Osteoblast (primary cell): ENCODE measurements around the gene TGM1. TPM values are rescaled to one million over a fixed set of nuclear protein-coding genes. Genes with fewer than 3 reads are reported as not detected.
"Not testable (repeated sequence)": the region's sequence is repeated elsewhere in the genome, so short reads cannot be mapped to it uniquely, and the experiment has no call there.

Experiments
- DNase-seq: peaks from one replicate; pipeline ENCODE4 v3.0.0; 2011; ENCODE audit warnings: low spot score, mixed read lengths; ENCODE audit not compliant: insufficient read length; ENCODE audit errors: missing footprints
- H2AFZ ChIP-seq: 2 replicates; pipeline ENCODE4 v1.6.0; 2011; ENCODE audit warnings: mild to moderate bottlenecking, low read length
- H3K27ac ChIP-seq: 2 replicates; pipeline ENCODE4 v1.5.1; 2011; ENCODE audit warnings: mild to moderate bottlenecking, low read depth, low read length, moderate library complexity
- H3K27me3 ChIP-seq: 2 replicates; pipeline ENCODE4 v1.6.0; 2012; ENCODE audit warnings: mild to moderate bottlenecking, control low read depth, inconsistent platforms, low read length, moderate library complexity; ENCODE audit not compliant: insufficient read depth
- H3K36me3 ChIP-seq: 2 replicates; pipeline ENCODE4 v1.5.1; 2011; ENCODE audit warnings: mild to moderate bottlenecking, low read length, control low read depth, moderate library complexity; ENCODE audit not compliant: insufficient read depth
- H3K4me1 ChIP-seq: 2 replicates; pipeline ENCODE4 v1.5.1; 2011; ENCODE audit warnings: mild to moderate bottlenecking, low read length, control low read depth, moderate library complexity; ENCODE audit not compliant: insufficient read depth
- H3K4me2 ChIP-seq: 2 replicates; pipeline ENCODE4 v1.6.0; 2011; ENCODE audit warnings: mild to moderate bottlenecking, low read length; ENCODE audit not compliant: insufficient read depth
- H3K4me3 ChIP-seq: fragments of 200-600 bp; sonication (generic); 3 replicates; pipeline ENCODE4 v1.5.1; 2012; ENCODE audit warnings: mild to moderate bottlenecking, low read length, inconsistent platforms; ENCODE audit not compliant: insufficient read depth
- H3K79me2 ChIP-seq: 2 replicates; pipeline ENCODE4 v1.6.0; 2012; ENCODE audit warnings: mild to moderate bottlenecking, low read length, control low read depth, inconsistent platforms; ENCODE audit not compliant: insufficient read depth
- H3K9me3 ChIP-seq: 2 replicates; pipeline ENCODE4 v1.5.1; 2011; ENCODE audit warnings: low read depth, low read length, control low read depth
- H4K20me1 ChIP-seq: 2 replicates; pipeline ENCODE4 v1.6.0; 2012; ENCODE audit warnings: mild to moderate bottlenecking, low read length, control low read depth; ENCODE audit not compliant: insufficient read depth
- total RNA-seq: library from RNA; depleted of rRNA; stranded (reverse); fragments of >200 nt; gene quantifications from 2 replicates; pipeline ENCODE4 v1.2.3, GENCODE V29; 2012
- TF ChIP-seq, protein P1 (sequence below): IDR thresholded peaks from 2 replicates; pipeline ENCODE4 v1.5.1; 2011; ENCODE audit warnings: mild to moderate bottlenecking, low read depth, low read length, moderate library complexity; ENCODE audit errors: extremely low read depth

TGM1 gene
- total RNA-seq, 1 donor: 0.36 TPM

DNA sequence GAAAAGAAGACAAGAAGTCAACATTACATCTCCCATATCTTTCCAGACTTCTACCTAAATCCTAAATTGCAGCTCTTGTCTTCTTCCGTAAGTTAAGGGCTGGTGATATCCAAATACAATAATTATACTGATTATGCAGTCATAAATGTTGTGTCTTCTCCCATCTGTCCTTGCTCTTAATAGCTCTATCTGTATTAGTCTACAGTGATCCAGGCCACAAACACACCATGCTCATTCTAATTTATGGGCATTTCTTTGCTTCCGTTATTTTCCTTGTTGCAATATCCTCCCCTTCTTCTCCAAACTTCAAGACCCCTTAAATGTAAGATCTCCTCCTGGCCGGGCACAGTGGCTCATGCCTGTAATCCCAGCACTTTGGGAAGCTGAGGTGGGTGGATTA lies 43.5 kb downstream of the TGM1 start:
- Histone ChIP-seq H3K27ac (no peak overlapping the region), H3K4me2 (no peak overlapping the region)

GRCh38 chr14:24219080-24219479 lies 43.9 kb downstream of the TGM1 start:
- no peak for DNase-seq
- peaks cover 57% of the 10 kb centered on the region for H3K79me2 ChIP-seq
- TF ChIP-seq, protein P1, sequence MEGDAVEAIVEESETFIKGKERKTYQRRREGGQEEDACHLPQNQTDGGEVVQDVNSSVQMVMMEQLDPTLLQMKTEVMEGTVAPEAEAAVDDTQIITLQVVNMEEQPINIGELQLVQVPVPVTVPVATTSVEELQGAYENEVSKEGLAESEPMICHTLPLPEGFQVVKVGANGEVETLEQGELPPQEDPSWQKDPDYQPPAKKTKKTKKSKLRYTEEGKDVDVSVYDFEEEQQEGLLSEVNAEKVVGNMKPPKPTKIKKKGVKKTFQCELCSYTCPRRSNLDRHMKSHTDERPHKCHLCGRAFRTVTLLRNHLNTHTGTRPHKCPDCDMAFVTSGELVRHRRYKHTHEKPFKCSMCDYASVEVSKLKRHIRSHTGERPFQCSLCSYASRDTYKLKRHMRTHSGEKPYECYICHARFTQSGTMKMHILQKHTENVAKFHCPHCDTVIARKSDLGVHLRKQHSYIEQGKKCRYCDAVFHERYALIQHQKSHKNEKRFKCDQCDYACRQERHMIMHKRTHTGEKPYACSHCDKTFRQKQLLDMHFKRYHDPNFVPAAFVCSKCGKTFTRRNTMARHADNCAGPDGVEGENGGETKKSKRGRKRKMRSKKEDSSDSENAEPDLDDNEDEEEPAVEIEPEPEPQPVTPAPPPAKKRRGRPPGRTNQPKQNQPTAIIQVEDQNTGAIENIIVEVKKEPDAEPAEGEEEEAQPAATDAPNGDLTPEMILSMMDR: no peak
- H3K27me3 ChIP-seq: no peaks in the 10 kb centered on the region
- no peak overlapping the region for H3K4me2 ChIP-seq
- H3K4me1 ChIP-seq: peaks cover 5% of the 10 kb centered on the region
- no peak overlapping the region for H3K4me3 ChIP-seq
- H2AFZ ChIP-seq: no peak overlapping the region
- H3K9me3 ChIP-seq: no peaks in the 10 kb centered on the region
- peaks cover 8% of the 10 kb centered on the region for H4K20me1 ChIP-seq
- H3K36me3 ChIP-seq: peaks cover 13% of the 10 kb centered on the region
- H3K27ac ChIP-seq: no peak overlapping the region

More for the DNA sequence above, 43.5 kb downstream of the TGM1 start:
- H3K27me3 ChIP-seq: no peaks in the 10 kb centered on the region
- no peak for DNase-seq
- H3K79me2 ChIP-seq: peaks cover 57% of the 10 kb centered on the region
- TF ChIP-seq, protein P1: no peak
- no peaks in the 10 kb centered on the region for H3K9me3 ChIP-seq
- no peak overlapping the region for H3K4me3 ChIP-seq
- peaks cover 9% of the 10 kb centered on the region for H4K20me1 ChIP-seq
- H2AFZ ChIP-seq: no peak overlapping the region
- H3K36me3 ChIP-seq: peaks cover 13% of the 10 kb centered on the region
- H3K4me1 ChIP-seq: peaks cover 7% of the 10 kb centered on the region

GRCh38 chr14:24216876-24217275 lies 46.1 kb downstream of the TGM1 start:
- not testable (repeated sequence) for H3K4me3 ChIP-seq, H3K27ac ChIP-seq, H3K4me2 ChIP-seq, H2AFZ ChIP-seq, H3K27me3 ChIP-seq, H4K20me1 ChIP-seq, H3K9me3 ChIP-seq
- H3K79me2 ChIP-seq: peaks cover 41% of the 10 kb centered on the region
- peaks cover 13% of the 10 kb centered on the region for H3K36me3 ChIP-seq
- peaks cover 12% of the 10 kb centered on the region for H3K4me1 ChIP-seq
- peak; percentile 51 for DNase-seq

DNA sequence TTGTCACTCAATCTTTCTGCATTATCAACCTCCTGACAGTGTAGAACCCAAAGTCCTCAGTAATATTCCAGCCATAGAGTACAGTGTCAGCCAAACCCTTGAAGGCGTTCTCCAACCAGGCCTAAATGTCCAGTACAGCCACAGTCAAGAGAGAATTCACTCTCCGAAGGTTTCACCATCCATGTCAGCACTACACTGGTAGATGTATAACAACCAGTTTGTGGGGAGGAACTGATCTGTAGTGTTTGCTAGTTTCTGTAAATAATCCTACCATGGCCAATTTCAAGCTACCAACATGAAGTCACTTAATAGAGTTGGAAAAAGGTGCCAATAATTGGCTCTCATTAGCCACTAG lies 46.7 kb downstream of the TGM1 start:
- H3K4me1 ChIP-seq: peaks cover 12% of the 10 kb centered on the region
- peak overlapping the region; percentile 92 for H2AFZ ChIP-seq
- peaks cover 8% of the 10 kb centered on the region for H4K20me1 ChIP-seq
- H3K9me3 ChIP-seq: no peaks in the 10 kb centered on the region
- TF ChIP-seq, protein P1: no peak
- H3K4me3 ChIP-seq: peak overlapping the region; percentile 80
- peaks cover 15% of the 10 kb centered on the region for H3K36me3 ChIP-seq
- peaks cover 38% of the 10 kb centered on the region for H3K79me2 ChIP-seq
- no peak for DNase-seq
- no peaks in the 10 kb centered on the region for H3K27me3 ChIP-seq
- peak overlapping the region; percentile 98 for H3K4me2 ChIP-seq
- peak overlapping the region; percentile 78 for H3K27ac ChIP-seq
